ES-I3 (cell line): ENCODE measurements around the gene SMC1B.

Experiments
- H3K36me3 ChIP-seq: 2 replicates; pipeline ENCODE4 v1.6.1; 2013; ENCODE audit warnings: mild to moderate bottlenecking, low read length, control low read depth, moderate library complexity; ENCODE audit not compliant: insufficient read depth
- H3K4me1 ChIP-seq: 2 replicates; pipeline ENCODE4 v1.6.1; 2013; ENCODE audit warnings: mild to moderate bottlenecking, control low read depth, low read length; ENCODE audit not compliant: insufficient read depth
- H3K9ac ChIP-seq: 2 replicates; pipeline ENCODE4 v1.6.1; 2013; ENCODE audit warnings: low read depth, mild to moderate bottlenecking, low read length, moderate library complexity
- H3K9me3 ChIP-seq: 2 replicates; pipeline ENCODE4 v1.6.1; 2013; ENCODE audit warnings: mild to moderate bottlenecking, low read length, moderate library complexity; ENCODE audit not compliant: control insufficient read depth, insufficient read depth

The SMC1B gene

DNA sequence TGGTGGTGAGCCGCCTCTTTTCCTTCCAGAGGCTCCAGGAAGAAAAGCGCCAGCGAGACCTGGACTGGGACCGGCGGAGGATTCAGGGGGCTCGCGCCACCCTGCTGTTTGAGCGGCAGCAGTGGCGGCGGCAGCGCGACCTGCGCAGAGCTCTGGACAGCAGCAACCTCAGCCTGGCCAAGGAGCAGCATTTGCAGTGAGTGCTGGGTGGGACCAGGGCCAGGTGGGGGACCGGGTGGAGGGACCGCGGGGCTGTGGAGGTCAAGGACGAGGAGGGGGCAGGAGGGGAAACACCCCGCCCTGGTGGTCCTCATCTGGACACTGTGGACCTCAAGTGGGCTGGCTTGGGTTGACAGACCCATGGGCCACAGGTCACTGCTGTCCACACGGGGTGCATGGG, 17.5 kb upstream of the SMC1B start:
- H3K36me3 ChIP-seq = no peaks in the 10 kb centered on the region
- 0 out of 2 replicates have a peak, but pooled peaks cover 3% of the 10 kb centered on the region for H3K4me1 ChIP-seq
- no peaks in the 10 kb centered on the region for H3K9me3 ChIP-seq
- H3K9ac ChIP-seq = no peak overlapping the region

DNA sequence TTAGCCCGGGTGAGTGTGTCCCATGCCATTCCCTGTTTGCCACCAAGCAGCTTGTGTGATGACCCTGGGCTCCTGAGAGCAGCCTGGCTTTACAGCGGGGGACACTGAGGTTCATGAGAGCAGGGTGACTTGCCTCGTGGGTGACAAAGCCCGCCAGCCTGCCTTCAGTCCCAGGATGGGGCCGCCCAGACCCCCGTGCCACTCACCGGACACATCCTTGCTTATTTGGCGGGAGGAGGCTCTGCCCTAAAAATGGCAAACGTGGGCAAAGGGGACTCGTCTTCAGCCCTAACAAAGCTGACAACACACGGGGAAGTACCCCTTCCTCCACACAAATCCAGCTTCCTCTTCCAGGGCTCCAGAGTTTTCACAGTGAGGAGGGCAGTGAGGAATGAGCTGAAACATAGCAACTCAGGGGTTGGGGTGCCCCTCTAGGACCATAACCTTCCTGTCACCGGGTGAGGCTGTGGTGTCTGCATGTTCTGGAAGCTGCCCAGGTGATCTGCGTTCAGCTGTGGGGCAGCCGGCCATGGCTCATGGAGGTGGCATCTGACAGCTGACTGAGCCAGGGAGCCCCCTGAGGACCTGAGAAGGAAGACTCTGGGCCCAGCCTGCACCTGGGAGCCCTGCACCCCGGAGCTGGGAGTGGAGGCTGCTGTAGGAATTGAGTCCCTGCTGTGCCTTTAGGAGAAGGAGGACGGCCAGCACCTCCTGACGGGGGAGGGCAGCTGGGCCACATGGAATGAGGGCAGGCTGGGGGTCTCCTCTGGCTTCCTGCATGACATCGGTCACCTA, 16.8 kb upstream of the SMC1B start:
- no peaks in the 10 kb centered on the region for H3K9me3 ChIP-seq
- H3K9ac ChIP-seq = no peak overlapping the region
- no peaks in the 10 kb centered on the region for H3K4me1 ChIP-seq
- no peaks in the 10 kb centered on the region for H3K36me3 ChIP-seq

GRCh38 chr22:45429424-45429823, 16.0 kb upstream of the SMC1B start:
- no peaks in the 10 kb centered on the region for H3K36me3 ChIP-seq

GRCh38 chr22:45428391-45429385, 15.3 kb upstream of the SMC1B start:
- Histone ChIP-seq H3K9me3 (no peaks in the 10 kb centered on the region), H3K36me3 (no peaks in the 10 kb centered on the region)

More at GRCh38 chr22:45429424-45429823, 16.0 kb upstream of the SMC1B start:
- H3K9me3 ChIP-seq = no peaks in the 10 kb centered on the region
- no peak overlapping the region for H3K9ac ChIP-seq
- no peaks in the 10 kb centered on the region for H3K4me1 ChIP-seq

DNA sequence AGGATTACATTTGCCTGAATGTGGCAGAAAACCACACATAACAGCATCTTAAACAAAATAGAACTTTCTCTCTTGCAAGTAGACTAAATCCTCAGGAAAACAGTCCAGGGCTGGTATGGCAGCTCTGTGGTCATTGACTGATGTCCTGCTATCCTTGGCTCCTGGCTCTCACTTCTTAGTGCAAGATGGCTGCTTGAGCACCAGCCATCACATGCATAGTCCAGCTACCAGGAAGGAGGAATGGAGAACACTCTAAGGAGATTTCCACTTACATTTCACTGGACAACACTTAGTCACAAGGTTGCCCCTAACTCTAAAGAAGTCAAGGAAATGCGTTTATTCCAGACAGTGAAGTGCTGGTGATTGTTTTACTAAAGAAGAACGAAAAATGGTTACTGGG, 13.7 kb upstream of the SMC1B start:
- H3K9ac ChIP-seq = no peak overlapping the region
- H3K4me1 ChIP-seq = no peaks in the 10 kb centered on the region
- H3K9me3 ChIP-seq = no peaks in the 10 kb centered on the region
- no peaks in the 10 kb centered on the region for H3K36me3 ChIP-seq

More at GRCh38 chr22:45428391-45429385, 15.3 kb upstream of the SMC1B start:
- Histone ChIP-seq H3K4me1 (no peaks in the 10 kb centered on the region), H3K9ac (no peak overlapping the region)

DNA sequence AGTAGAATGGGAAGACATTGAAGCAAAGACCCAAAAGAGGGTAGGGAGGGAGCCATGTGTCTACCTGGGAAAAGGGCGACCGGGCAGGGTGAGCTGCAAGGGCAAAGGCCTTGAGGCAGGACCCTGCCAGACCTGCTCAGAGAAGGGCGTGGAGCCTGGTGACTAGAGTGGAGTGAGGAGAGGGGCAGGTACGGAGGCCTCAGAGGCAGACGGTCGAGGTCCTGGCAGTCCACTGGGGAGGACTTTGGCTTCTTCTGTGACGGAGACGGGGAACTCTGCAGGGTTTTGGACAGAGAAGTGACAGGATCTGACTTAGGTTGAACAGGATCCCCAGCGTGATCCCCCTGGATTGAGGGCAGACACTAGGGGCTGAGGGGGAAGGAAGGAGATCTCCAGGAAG, 13.0 kb upstream of the SMC1B start:
- Histone ChIP-seq H3K9me3 (no peaks in the 10 kb centered on the region), H3K36me3 (no peaks in the 10 kb centered on the region), H3K4me1 (no peaks in the 10 kb centered on the region), H3K9ac (no peak overlapping the region)

GRCh38 chr22:45425531-45426265, 12.3 kb upstream of the SMC1B start:
- Histone ChIP-seq H3K9ac (no peak overlapping the region), H3K4me1 (no peaks in the 10 kb centered on the region), H3K36me3 (no peaks in the 10 kb centered on the region), H3K9me3 (no peaks in the 10 kb centered on the region)

DNA sequence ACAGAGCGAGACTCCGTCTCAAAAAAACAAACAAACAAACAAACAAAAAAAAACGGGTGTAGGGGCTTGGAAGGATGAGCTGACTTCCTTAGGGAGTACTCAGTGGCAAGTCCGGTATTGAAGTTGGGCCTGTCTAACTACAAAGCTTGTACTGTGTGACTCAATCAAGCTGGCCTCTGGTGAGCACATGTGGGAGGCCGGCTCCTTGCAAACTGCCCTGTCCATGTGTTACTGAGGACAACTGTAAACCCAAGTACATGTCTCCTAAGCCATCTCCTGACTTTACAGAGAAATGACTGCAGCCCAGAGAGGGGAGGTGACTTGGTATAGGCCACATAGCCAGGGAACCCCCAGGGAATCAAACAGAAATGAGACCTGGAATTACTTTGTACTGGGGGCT, 11.7 kb upstream of the SMC1B start:
- no peaks in the 10 kb centered on the region for H3K4me1 ChIP-seq
- no peak overlapping the region for H3K9ac ChIP-seq
- no peaks in the 10 kb centered on the region; the same call in 1 of the 2 replicates for H3K36me3 ChIP-seq
- no peaks in the 10 kb centered on the region for H3K9me3 ChIP-seq

GRCh38 chr22:45424241-45424731, 10.9 kb upstream of the SMC1B start:
- H3K9ac ChIP-seq = no peak overlapping the region
- H3K4me1 ChIP-seq = no peaks in the 10 kb centered on the region
- no peaks in the 10 kb centered on the region; the same call in 1 of the 2 replicates for H3K36me3 ChIP-seq
- H3K9me3 ChIP-seq = no peaks in the 10 kb centered on the region

GRCh38 chr22:45423524-45423923, 10.1 kb upstream of the SMC1B start:
- Histone ChIP-seq H3K36me3 (no peaks in the 10 kb centered on the region; the same call in 1 of the 2 replicates), H3K9ac (no peak overlapping the region), H3K4me1 (no peaks in the 10 kb centered on the region), H3K9me3 (no peaks in the 10 kb centered on the region)

- Histone ChIP-seq H3K9ac (no peak overlapping the region), H3K4me1 (no peaks in the 10 kb centered on the region), H3K9me3 (no peaks in the 10 kb centered on the region), H3K36me3 (no peaks in the 10 kb centered on the region; the same call in 1 of the 2 replicates)
These were observed 9.0 kb upstream of the SMC1B start for GRCh38 chr22:45422237-45422983.

- no peak overlapping the region for H3K9ac ChIP-seq
- no peaks in the 10 kb centered on the region; the same call in 1 of the 2 replicates for H3K36me3 ChIP-seq
- H3K9me3 ChIP-seq = no peaks in the 10 kb centered on the region
- H3K4me1 ChIP-seq = no peaks in the 10 kb centered on the region
These were observed 8.1 kb upstream of the SMC1B start for GRCh38 chr22:45421349-45422055.

- H3K36me3 ChIP-seq = no peaks in the 10 kb centered on the region; the same call in 1 of the 2 replicates
These were observed 7.1 kb upstream of the SMC1B start for GRCh38 chr22:45420539-45420938.

More at GRCh38 chr22:45420539-45420938, 7.1 kb upstream of the SMC1B start:
- no peaks in the 10 kb centered on the region for H3K9me3 ChIP-seq
- H3K9ac ChIP-seq = no peak overlapping the region
- no peaks in the 10 kb centered on the region for H3K4me1 ChIP-seq
